ENCODE results near the gene UGT1A5. TPM values are rescaled to one million over a fixed set of nuclear protein-coding genes. Genes with fewer than 3 reads are reported as not detected.

The UGT1A5 gene
- total RNA-seq, 6 experiments from 2014 or later: 1.3 to 10.0 (median 3.8) TPM

DNA sequence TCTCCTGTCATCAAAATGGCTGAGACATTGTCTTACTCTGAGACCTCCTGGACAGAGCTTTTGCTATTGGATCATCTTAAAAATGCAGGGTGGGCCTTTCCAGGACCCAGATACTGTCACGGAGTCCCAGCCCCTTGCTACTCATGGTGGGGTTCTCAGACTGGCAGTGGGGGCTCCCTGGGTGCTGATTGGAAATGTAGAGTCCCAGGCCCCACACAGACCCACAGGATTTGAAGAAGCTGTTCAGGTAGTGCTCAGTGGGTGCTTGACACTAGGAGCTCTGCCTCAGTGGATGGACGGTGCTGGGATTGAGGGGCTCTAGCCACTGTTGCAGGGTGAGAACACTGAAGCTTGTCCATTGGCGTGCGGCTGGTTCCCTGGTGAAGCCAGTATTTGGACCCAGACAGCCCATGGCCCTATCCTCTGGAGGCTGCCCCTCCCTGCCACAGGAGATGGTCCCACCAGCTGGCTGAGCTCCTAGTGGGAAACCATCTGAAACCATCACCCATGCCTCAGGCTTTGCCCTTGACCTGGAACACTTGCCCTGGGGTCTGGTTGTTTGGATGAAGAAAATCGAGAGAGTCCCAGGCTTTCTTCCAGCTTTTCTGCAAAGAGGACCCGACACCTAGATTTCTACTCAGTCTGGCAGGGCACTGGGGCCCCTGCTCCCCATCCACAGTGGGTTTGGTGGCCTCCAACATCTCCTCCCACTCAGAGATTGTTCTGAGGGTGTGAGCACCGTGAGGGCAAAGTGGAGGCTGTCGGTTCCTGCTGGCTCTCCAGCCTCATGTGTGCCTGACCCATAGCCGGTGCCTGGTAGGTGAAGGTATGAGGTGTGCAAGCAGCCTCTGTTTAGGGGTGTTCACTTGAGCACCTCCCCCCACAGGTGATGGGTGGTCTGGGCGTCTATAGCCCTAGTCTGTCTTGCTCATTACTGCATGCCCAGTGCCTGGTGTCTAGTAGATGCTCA lies 95.5 kb downstream of the UGT1A5 start:
- intact Hi-C loops (cut with DNase I): no loop called here
- Histone ChIP-seq H3K4me1 (no peaks in the 10 kb centered on the region), H3K27me3 (no peaks in the 10 kb centered on the region), H3K27ac (no peak overlapping the region), H3K36me3 (no peaks in the 10 kb centered on the region), H3K9me3 (no peaks in the 10 kb centered on the region), H3K4me3 (no peak overlapping the region)
- TF ChIP-seq, protein P1, sequence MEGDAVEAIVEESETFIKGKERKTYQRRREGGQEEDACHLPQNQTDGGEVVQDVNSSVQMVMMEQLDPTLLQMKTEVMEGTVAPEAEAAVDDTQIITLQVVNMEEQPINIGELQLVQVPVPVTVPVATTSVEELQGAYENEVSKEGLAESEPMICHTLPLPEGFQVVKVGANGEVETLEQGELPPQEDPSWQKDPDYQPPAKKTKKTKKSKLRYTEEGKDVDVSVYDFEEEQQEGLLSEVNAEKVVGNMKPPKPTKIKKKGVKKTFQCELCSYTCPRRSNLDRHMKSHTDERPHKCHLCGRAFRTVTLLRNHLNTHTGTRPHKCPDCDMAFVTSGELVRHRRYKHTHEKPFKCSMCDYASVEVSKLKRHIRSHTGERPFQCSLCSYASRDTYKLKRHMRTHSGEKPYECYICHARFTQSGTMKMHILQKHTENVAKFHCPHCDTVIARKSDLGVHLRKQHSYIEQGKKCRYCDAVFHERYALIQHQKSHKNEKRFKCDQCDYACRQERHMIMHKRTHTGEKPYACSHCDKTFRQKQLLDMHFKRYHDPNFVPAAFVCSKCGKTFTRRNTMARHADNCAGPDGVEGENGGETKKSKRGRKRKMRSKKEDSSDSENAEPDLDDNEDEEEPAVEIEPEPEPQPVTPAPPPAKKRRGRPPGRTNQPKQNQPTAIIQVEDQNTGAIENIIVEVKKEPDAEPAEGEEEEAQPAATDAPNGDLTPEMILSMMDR (IDR thresholded peaks at IDR 0.05): no peak
- TF ChIP-seq POLR2A (IDR thresholded peaks at IDR 0.05): no peak
- DNase-seq (peak in 1 of 3 donors; percentile 40), ATAC-seq (no peak)
- 60% methylated on average over 3 of the region's 10 CpGs for WGBS (ENCODE audit: insufficient coverage, low coverage, low lambda C conversion rate, missing lambda C conversion rate)

DNA sequence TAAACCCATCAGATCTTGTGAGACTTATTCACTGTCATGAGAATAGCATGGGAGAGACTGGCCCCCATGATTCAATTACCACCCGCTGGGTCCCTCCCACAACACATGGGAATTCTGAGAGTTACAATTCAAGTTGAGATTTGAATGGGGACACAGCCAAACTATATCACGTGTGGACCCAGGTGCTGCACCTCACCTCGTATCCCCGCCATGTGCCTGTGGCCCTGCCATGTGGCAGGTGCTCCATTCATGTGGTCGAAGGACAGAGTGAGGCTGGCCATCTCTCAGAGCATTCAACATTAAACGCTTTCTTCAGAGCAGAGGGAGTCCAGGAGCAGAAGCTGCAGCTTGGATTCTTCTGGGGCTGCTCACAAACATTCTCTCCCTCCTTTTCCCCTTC lies 97.7 kb downstream of the UGT1A5 start:
- no peak overlapping the region for H3K27ac ChIP-seq
- 50% methylated on average over 1 of the region's 6 CpGs for WGBS (ENCODE audit: insufficient coverage, low coverage, low lambda C conversion rate, missing lambda C conversion rate)

DNA sequence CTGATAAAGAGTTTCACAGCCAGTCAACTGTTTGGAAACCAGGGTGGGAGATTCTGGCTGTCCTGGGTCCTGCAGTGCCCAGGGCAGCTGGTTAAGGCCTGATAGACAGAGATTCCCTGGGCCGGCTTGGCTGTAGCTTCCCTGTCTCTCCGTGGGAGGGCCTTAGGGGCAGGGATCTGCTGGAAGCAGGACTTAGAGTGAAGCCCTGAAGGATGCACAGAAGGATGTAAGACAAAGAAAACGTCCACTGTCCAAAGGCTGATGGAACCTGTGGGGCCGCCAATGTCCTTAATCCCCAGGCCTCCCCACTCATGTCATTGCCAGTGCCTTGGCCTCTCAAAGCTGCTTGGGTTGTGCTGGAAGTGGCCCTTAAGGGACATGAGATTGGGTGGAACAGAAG lies 98.4 kb downstream of the UGT1A5 start:
- 62% methylated on average over 3 of the region's 4 CpGs for WGBS (ENCODE audit: insufficient coverage, low coverage, low lambda C conversion rate, missing lambda C conversion rate)
- H3K36me3 ChIP-seq: no peaks in the 10 kb centered on the region
- intact Hi-C loops (cut with DNase I): no loop called here
- H3K4me1 ChIP-seq: no peaks in the 10 kb centered on the region
- no peaks in the 10 kb centered on the region for H3K9me3 ChIP-seq
- TF ChIP-seq, protein P1 (IDR thresholded peaks at IDR 0.05): no peak
- TF ChIP-seq POLR2A (IDR thresholded peaks at IDR 0.05): no peak
- peak in 2 of 3 donors; percentile 21 to 24 for DNase-seq
- H3K27ac ChIP-seq: no peak overlapping the region
- no peaks in the 10 kb centered on the region for H3K27me3 ChIP-seq
- no peak for ATAC-seq
- H3K4me3 ChIP-seq: no peak overlapping the region

More for the DNA sequence above, 97.7 kb downstream of the UGT1A5 start:
- Histone ChIP-seq H3K4me3 (no peak overlapping the region), H3K4me1 (no peaks in the 10 kb centered on the region), H3K27me3 (no peaks in the 10 kb centered on the region), H3K9me3 (no peaks in the 10 kb centered on the region), H3K36me3 (no peaks in the 10 kb centered on the region)
- no peak for TF ChIP-seq POLR2A (IDR thresholded peaks at IDR 0.05)
- TF ChIP-seq, protein P1 (IDR thresholded peaks at IDR 0.05): no peak
- DNase-seq: no peak
- intact Hi-C loops (cut with DNase I): no loop called here
- ATAC-seq: no peak

DNA sequence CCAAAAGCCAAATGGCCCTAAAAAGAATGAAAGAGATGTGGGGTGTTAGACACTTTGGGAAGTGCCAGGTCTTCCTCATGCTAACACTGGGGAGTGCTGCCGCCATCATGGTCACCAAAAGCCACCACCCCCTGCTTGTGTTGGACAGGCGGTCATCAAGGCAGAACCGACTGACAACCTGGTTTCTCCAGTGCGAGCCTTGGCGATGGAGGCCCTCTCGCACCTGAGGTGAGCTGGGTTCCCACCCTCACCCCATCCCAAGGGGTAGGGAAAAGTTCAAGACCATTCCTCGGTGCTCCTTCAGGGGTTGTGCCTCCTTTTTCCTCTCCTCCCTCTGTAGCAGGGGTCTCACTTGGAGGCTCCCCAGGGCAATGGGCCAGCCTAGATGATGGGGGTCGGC lies 99.0 kb downstream of the UGT1A5 start:
- H3K27ac ChIP-seq: no peak overlapping the region
- TF ChIP-seq POLR2A (IDR thresholded peaks at IDR 0.05): no peak
- TF ChIP-seq, protein P1 (IDR thresholded peaks at IDR 0.05): no peak
- WGBS (ENCODE audit: insufficient coverage, low coverage, low lambda C conversion rate, missing lambda C conversion rate): 50% methylated on average over 1 of the region's 8 CpGs
- peak in 1 of 3 donors; percentile 22 for DNase-seq
- H3K4me3 ChIP-seq: no peak overlapping the region
- no peak for ATAC-seq
- no peaks in the 10 kb centered on the region for H3K9me3 ChIP-seq
- no peaks in the 10 kb centered on the region for H3K27me3 ChIP-seq
- H3K36me3 ChIP-seq: no peaks in the 10 kb centered on the region
- no peaks in the 10 kb centered on the region for H3K4me1 ChIP-seq
- intact Hi-C loops (cut with DNase I): no loop called here
